Fibroblast of lung (primary cell): Measurements from ENCODE around the gene GART. TPM values are rescaled to one million over a fixed set of nuclear protein-coding genes. Genes with fewer than 3 reads are reported as not detected.

Experiments
- DNase-seq, 2 donors: peaks; one replicate each; pipeline versions ENCODE4 v3.0.0 to v3.0.0-alpha.2; 2010; ENCODE audit warnings: low read depth in 2 of 2
- H2AFZ ChIP-seq: 2 replicates; pipeline ENCODE4 v1.5.1; 2012; ENCODE audit warnings: low read length, control low read depth, inconsistent platforms
- H3K27ac ChIP-seq: 2 replicates; pipeline ENCODE4 v1.5.1; 2011; ENCODE audit warnings: low read length, control low read depth; ENCODE audit not compliant: insufficient read depth
- H3K27me3 ChIP-seq: 2 replicates; pipeline ENCODE4 v1.5.1; 2011; ENCODE audit warnings: mild to moderate bottlenecking, low read length; ENCODE audit not compliant: control insufficient read depth, insufficient read depth
- H3K36me3 ChIP-seq: 2 replicates; pipeline ENCODE4 v1.5.1; 2011; ENCODE audit warnings: low read length; ENCODE audit not compliant: control insufficient read depth, insufficient read depth
- H3K4me1 ChIP-seq: 2 replicates; pipeline ENCODE4 v1.5.1; 2011; ENCODE audit warnings: low read length; ENCODE audit not compliant: control insufficient read depth, insufficient read depth; ENCODE audit errors: extremely low read depth
- H3K4me2 ChIP-seq: 2 replicates; pipeline ENCODE4 v1.5.1; 2011; ENCODE audit warnings: low read length, control low read depth; ENCODE audit not compliant: insufficient read depth; ENCODE audit errors: extremely low read depth
- H3K4me3 ChIP-seq, 4 experiments: fragments of 200-600 bp in 1 of 4; sonication (generic) in 1 of 4; replicated peaks in 1 of 4; 2 replicates each; pipeline ENCODE4 v1.5.1; 2011 to 2016; ENCODE audit warnings: low read length in 4 of 4, low read depth in 3 of 4, mild to moderate bottlenecking in 3 of 4, control low read depth in 2 of 4, inconsistent platforms in 1 of 4, mixed read lengths in 1 of 4; ENCODE audit not compliant: insufficient read depth in 1 of 4; ENCODE audit errors: control extremely low read depth in 1 of 4
- H3K79me2 ChIP-seq: 2 replicates; pipeline ENCODE4 v1.5.1; 2012; ENCODE audit warnings: mild to moderate bottlenecking, low read length, inconsistent platforms; ENCODE audit not compliant: control insufficient read depth, insufficient read depth
- H3K9ac ChIP-seq: 2 replicates; pipeline ENCODE4 v1.5.1; 2011; ENCODE audit warnings: mild to moderate bottlenecking, low read length, control low read depth; ENCODE audit not compliant: insufficient read depth
- H3K9me3 ChIP-seq: 2 replicates; pipeline ENCODE4 v1.5.1; 2012; ENCODE audit warnings: low read depth, low read length; ENCODE audit not compliant: control insufficient read depth, insufficient read depth
- H4K20me1 ChIP-seq: 2 replicates; pipeline ENCODE4 v1.5.1; 2011; ENCODE audit warnings: low read length; ENCODE audit not compliant: control insufficient read depth, insufficient read depth; ENCODE audit errors: extremely low read depth
- CTCF ChIP-seq, 2 donors: IDR thresholded peaks in 1 of 2; conservative IDR thresholded peaks in 1 of 2; 1 replicate in 1 of 2; 2 replicates in 1 of 2; pipeline ENCODE4 v1.5.1; 2011 to 2012; ENCODE audit warnings: low read length in 2 of 2, control low read depth in 1 of 2, inconsistent platforms in 1 of 2, low read depth in 1 of 2, mild to moderate bottlenecking in 1 of 2
- EZH2 ChIP-seq: IDR thresholded peaks from 2 replicates; pipeline ENCODE4 v1.5.1; 2012; ENCODE audit warnings: low read length, control low read depth, mild to moderate bottlenecking; ENCODE audit errors: missing control alignments
- polyA plus RNA-seq, 2 donors: library from polyadenylated mRNA; depleted of rRNA in 1 of 2; stranded (reverse) in 1 of 2; unstranded in 1 of 2; fragments of >200 nt; gene quantifications; 2 replicates each; pipeline ENCODE4 v1.2.1, GENCODE V29; 2011 to 2012; ENCODE audit warnings: missing spikeins in 1 of 2
- total RNA-seq: library from RNA; depleted of rRNA; stranded (reverse); fragments of >200 nt; gene quantifications from 2 replicates; pipeline ENCODE4 v1.2.1, GENCODE V29; 2014

The GART gene
- total and polyA plus RNA-seq, 2 donors (not counting 1 experiment from before 2014, with no cell fraction given), result 15.6 to 64.4 TPM

GRCh38 chr21:33488936-33489335 is 53.0 kb downstream of the GART start:
- no peak overlapping the region for H3K27ac ChIP-seq
- H3K9me3 ChIP-seq, result no peaks in the 10 kb centered on the region
- H3K36me3 ChIP-seq, result no peaks in the 10 kb centered on the region
- no peak for DNase-seq
- H2AFZ ChIP-seq, result no peak overlapping the region
- H4K20me1 ChIP-seq, result no peaks in the 10 kb centered on the region
- H3K4me3 ChIP-seq, result no peak overlapping the region
- no peak overlapping the region for H3K9ac ChIP-seq
- H3K27me3 ChIP-seq, result no peaks in the 10 kb centered on the region
- H3K4me2 ChIP-seq, result no peak overlapping the region
- peaks cover 2% of the 10 kb centered on the region for H3K4me1 ChIP-seq
- H3K79me2 ChIP-seq, result no peaks in the 10 kb centered on the region
- no peak for TF ChIP-seq EZH2
- TF ChIP-seq CTCF (conservative IDR thresholded peaks at IDR 0.05 in 1 of 2, IDR thresholded peaks at IDR 0.05 in 1 of 2; ENCODE audit: low read depth in 1 of 2, low read length in 2 of 2), result no peak

GRCh38 chr21:33487996-33488395 is 53.9 kb downstream of the GART start:
- Histone ChIP-seq H3K27me3 (no peaks in the 10 kb centered on the region), H3K4me2 (no peak overlapping the region), H3K4me3 (no peak overlapping the region), H3K4me1 (peaks cover 2% of the 10 kb centered on the region), H3K9me3 (no peaks in the 10 kb centered on the region), H3K36me3 (no peaks in the 10 kb centered on the region), H2AFZ (no peak overlapping the region), H3K9ac (no peak overlapping the region), H3K79me2 (no peaks in the 10 kb centered on the region), H3K27ac (no peak overlapping the region), H4K20me1 (no peaks in the 10 kb centered on the region)
- no peak for DNase-seq
- no peak for TF ChIP-seq EZH2
- TF ChIP-seq CTCF (conservative IDR thresholded peaks at IDR 0.05 in 1 of 2, IDR thresholded peaks at IDR 0.05 in 1 of 2; ENCODE audit: low read depth in 1 of 2, low read length in 2 of 2), result no peak

DNA sequence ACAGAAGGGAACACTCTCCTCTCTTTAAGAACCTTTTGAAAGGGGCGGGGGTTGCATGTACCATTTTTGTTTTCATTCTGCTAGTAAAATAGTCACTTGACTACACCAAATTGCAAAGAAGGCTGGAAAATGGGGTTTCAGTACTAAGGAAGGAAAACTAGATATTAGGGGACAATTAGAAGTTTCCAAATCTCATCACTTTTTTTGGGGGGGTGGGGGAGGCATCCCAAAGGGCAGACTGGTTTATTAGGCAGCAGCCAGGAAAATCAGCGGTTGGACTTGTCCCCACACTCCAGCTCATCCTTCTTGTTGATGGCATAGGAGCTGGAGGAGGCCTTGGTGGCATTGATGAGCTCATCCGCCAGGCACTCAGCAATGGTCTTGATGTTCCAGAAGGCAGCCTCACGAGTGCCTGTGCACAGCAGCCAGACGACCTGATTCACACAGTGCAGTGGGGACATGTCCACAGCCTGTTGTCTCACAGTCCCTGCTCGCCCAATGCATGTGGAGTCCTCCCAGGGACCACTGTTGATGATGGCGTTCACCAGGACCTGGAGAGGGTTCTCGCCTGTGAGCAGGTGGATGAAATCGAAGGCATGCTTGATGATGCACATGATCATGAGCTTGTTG is 60.5 kb downstream of the GART start:
- Histone ChIP-seq H2AFZ (no peak overlapping the region), H3K27me3 (no peaks in the 10 kb centered on the region), H3K36me3 (no peaks in the 10 kb centered on the region), H3K79me2 (peaks cover 13% of the 10 kb centered on the region), H3K4me1 (peaks cover 4% of the 10 kb centered on the region), H3K4me2 (no peak overlapping the region), H3K9me3 (no peaks in the 10 kb centered on the region), H3K27ac (no peak overlapping the region), H3K9ac (no peak overlapping the region), H4K20me1 (no peaks in the 10 kb centered on the region), H3K4me3 (no peak overlapping the region)
- DNase-seq, result no peak
- TF ChIP-seq EZH2 (no peak), CTCF (conservative IDR thresholded peaks at IDR 0.05 in 1 of 2, IDR thresholded peaks at IDR 0.05 in 1 of 2; ENCODE audit: low read depth in 1 of 2, low read length in 2 of 2) (no peak)
